GM23248 (cell line): ENCODE results near the gene CORIN. TPM values are rescaled to one million over a fixed set of nuclear protein-coding genes. Genes with fewer than 3 reads are reported as not detected.

Experiments
- DNase-seq: peaks from one replicate; pipeline ENCODE4 v3.0.0-alpha.2; 2015
- H2AFZ ChIP-seq: fragments of 200-600 bp; sonication (generic); 2 replicates; pipeline ENCODE4 v1.6.1; 2016; ENCODE audit warnings: antibody characterized with exemption
- H3F3A ChIP-seq: fragments of 200-600 bp; sonication (generic); 2 replicates; pipeline ENCODE4 v1.6.1; 2016; ENCODE audit warnings: mild to moderate bottlenecking, antibody characterized with exemption, mixed run types; ENCODE audit not compliant: insufficient read depth
- H3K27ac ChIP-seq: fragments of 200-600 bp; sonication (generic); 2 replicates; pipeline ENCODE4 v1.5.1; 2016; ENCODE audit warnings: mild to moderate bottlenecking
- H3K27me3 ChIP-seq: fragments of 200-600 bp; sonication (generic); replicated peaks from 2 replicates; pipeline ENCODE4 v1.6.1; 2016; ENCODE audit warnings: mild to moderate bottlenecking; ENCODE audit not compliant: insufficient read depth
- H3K36me3 ChIP-seq: fragments of 200-600 bp; sonication (generic); 2 replicates; pipeline ENCODE4 v1.6.1; 2016; ENCODE audit warnings: low read depth, mild to moderate bottlenecking
- H3K4me1 ChIP-seq: fragments of 200-600 bp; sonication (generic); 2 replicates; pipeline ENCODE4 v1.6.1; 2016; ENCODE audit warnings: mild to moderate bottlenecking; ENCODE audit not compliant: insufficient read depth
- H3K4me2 ChIP-seq: fragments of 200-600 bp; sonication (generic); one replicate; pipeline ENCODE4 v1.6.1; 2016; ENCODE audit warnings: mild to moderate bottlenecking; ENCODE audit not compliant: unreplicated experiment
- H3K4me3 ChIP-seq: fragments of 200-600 bp; sonication (generic); 2 replicates; pipeline ENCODE4 v1.5.1; 2016; ENCODE audit warnings: mild to moderate bottlenecking
- H3K79me2 ChIP-seq: fragments of 200-600 bp; sonication (generic); 2 replicates; pipeline ENCODE4 v1.6.1; 2016; ENCODE audit warnings: mild to moderate bottlenecking; ENCODE audit not compliant: insufficient read depth
- H3K9ac ChIP-seq: fragments of 200-600 bp; sonication (generic); 2 replicates; pipeline ENCODE4 v1.6.1; 2016; ENCODE audit warnings: mild to moderate bottlenecking
- H3K9me2 ChIP-seq: fragments of 200-600 bp; sonication (generic); 2 replicates; pipeline ENCODE4 v1.6.1; 2016; ENCODE audit warnings: mixed run types, mild to moderate bottlenecking, moderate library complexity; ENCODE audit not compliant: insufficient read depth
- H3K9me3 ChIP-seq: fragments of 200-600 bp; sonication (generic); one replicate; pipeline ENCODE4 v1.6.1; 2017; ENCODE audit warnings: low read depth
- H4K20me1 ChIP-seq: fragments of 200-600 bp; sonication (generic); 2 replicates; pipeline ENCODE4 v1.6.0; 2016; ENCODE audit not compliant: insufficient read depth
- EZH2 ChIP-seq: fragments of 200-600 bp; sonication (generic); IDR thresholded peaks from 2 replicates; pipeline ENCODE4 v1.6.1; 2018; ENCODE audit warnings: antibody characterized with exemption, mild to moderate bottlenecking; ENCODE audit not compliant: insufficient read depth, poor library complexity, severe bottlenecking
- EZH2phosphoT487 ChIP-seq: fragments of 200-600 bp; sonication (generic); IDR thresholded peaks from 2 replicates; pipeline ENCODE4 v1.6.1; 2018; ENCODE audit warnings: antibody characterized with exemption, moderate library complexity, mild to moderate bottlenecking, low read depth; ENCODE audit not compliant: insufficient read depth
- WGBS, 2 experiments: methylation state at CpG; one replicate each; pipeline ENCODE4 v1.1.6; 2015 to 2017; ENCODE audit warnings: low lambda C conversion rate in 2 of 2, low coverage in 1 of 2; ENCODE audit errors: missing lambda C conversion rate in 2 of 2; 5-methylcytosine and 5-hydroxymethylcytosine counted together
- in situ Hi-C: fragments of 300-500 bp; cut with MboI; formaldehyde crosslinking; loops from 2 replicates; pipeline ENCODE4 v1.15.0; 2020
- polyA plus RNA-seq: library from polyadenylated mRNA; unstranded; fragments of >200 nt; fragmentation: Nextera tagmentation; extraction: Ambion mirVana; gene quantifications from 2 replicates; pipeline ENCODE4 v1.2.1, GENCODE V29; 2016
- total RNA-seq: library from RNA; depleted of rRNA; stranded (reverse); fragments of >200 nt; shearing (Covaris generic); gene quantifications from 2 replicates; pipeline ENCODE4 v1.2.3, GENCODE V29; 2014

The CORIN gene
- total and polyA plus RNA-seq, 2 experiments from 2014 or later = 0.70 to 0.86 TPM

DNA sequence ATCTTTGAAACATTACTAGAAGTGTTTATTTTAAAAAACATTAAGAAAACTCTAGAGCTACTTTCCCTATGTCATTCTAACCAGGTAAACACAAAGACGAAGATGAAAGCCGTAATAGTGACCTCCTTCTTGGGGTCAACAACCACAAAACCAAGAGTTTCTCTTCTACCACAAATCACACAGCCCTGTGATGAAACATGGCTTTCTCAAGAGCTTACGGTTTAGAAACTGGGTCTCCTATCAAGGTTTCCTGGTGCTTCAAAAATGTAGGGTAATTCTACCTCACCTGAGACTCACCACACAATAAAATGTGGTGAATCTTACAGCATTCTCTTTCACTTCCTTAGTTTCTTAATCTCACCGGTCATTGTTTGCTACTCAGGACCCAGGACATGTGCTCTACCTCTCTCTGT is 50.9 kb downstream of the CORIN start:
- 78 to 84% methylated on average over 4 of the region's 4 CpGs for WGBS, 2 experiments
- no peak for TF ChIP-seq EZH2phosphoT487
- no peak overlapping the region for H3K27ac ChIP-seq
- no peaks in the 10 kb centered on the region for H3K36me3 ChIP-seq
- H2AFZ ChIP-seq = no peak overlapping the region
- DNase-seq = no peak
- H3K4me2 ChIP-seq = no peak overlapping the region
- H3K4me1 ChIP-seq = no peaks in the 10 kb centered on the region
- H3K79me2 ChIP-seq = no peaks in the 10 kb centered on the region
- no peak overlapping the region for H3K9ac ChIP-seq
- H3K9me2 ChIP-seq = no peaks in the 10 kb centered on the region
- no peaks in the 10 kb centered on the region for H3F3A ChIP-seq
- H3K9me3 ChIP-seq = no peaks in the 10 kb centered on the region
- H3K27me3 ChIP-seq = no peaks in the 10 kb centered on the region
- in situ Hi-C loops = no loop called here
- no peaks in the 10 kb centered on the region for H4K20me1 ChIP-seq
- no peak overlapping the region for H3K4me3 ChIP-seq

DNA sequence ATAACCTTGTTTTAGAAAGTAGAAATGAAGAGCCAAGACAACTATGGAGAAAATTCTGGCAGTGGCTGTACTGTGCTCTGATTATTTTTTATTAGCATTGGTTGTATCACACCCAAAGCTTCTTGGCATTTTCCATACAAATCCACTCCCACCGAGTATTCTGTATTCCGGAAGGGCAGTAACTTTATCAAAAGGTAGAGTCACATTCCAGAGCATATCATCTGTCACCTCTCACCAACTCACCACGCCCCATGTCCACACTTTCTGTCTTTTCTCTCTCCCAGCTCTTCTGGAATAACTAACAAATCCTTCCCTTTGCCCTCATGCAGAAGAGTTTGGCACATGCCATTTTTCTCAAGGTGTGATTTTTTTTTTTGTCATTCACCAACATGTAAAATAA is 52.7 kb downstream of the CORIN start:
- H3K9ac ChIP-seq = no peak overlapping the region
- H2AFZ ChIP-seq = no peak overlapping the region
- H3K9me2 ChIP-seq = no peaks in the 10 kb centered on the region
- H3K27ac ChIP-seq = no peak overlapping the region
- H4K20me1 ChIP-seq = no peaks in the 10 kb centered on the region
- DNase-seq = no peak
- H3K36me3 ChIP-seq = no peaks in the 10 kb centered on the region
- TF ChIP-seq EZH2 (no peak), EZH2phosphoT487 (no peak)
- no peaks in the 10 kb centered on the region for H3K9me3 ChIP-seq
- no peaks in the 10 kb centered on the region for H3F3A ChIP-seq
- no peak overlapping the region for H3K4me2 ChIP-seq
- in situ Hi-C loops = no loop called here
- H3K4me1 ChIP-seq = no peaks in the 10 kb centered on the region
- WGBS, 2 experiments = 25 to 30% methylated on average over 3 of the region's 3 CpGs
- H3K4me3 ChIP-seq = no peak overlapping the region
- H3K79me2 ChIP-seq = no peaks in the 10 kb centered on the region
- no peaks in the 10 kb centered on the region for H3K27me3 ChIP-seq

DNA sequence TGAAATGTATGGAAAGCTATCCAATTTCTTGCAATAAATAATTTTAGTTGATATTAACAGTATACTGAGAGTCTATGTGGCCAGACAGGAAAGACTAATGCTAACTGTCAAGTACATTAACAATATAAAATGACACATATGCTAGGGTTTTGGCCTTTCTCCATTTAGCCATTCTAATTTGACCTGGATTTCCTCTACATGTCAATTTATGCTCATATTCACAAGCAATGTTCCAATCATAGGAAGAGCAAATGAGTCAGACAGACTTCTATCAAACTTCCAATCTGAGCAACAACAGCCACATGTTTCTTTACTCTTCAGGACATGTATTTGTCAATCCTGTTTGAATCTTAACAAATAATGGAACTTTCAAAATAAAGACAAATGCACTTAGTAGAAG is 53.6 kb downstream of the CORIN start:
- H3K4me2 ChIP-seq = no peak overlapping the region
- no peaks in the 10 kb centered on the region for H3K9me3 ChIP-seq
- H3K27ac ChIP-seq = no peak overlapping the region
- no peak overlapping the region for H2AFZ ChIP-seq
- no peaks in the 10 kb centered on the region for H3K27me3 ChIP-seq
- no peaks in the 10 kb centered on the region for H4K20me1 ChIP-seq
- no peaks in the 10 kb centered on the region for H3F3A ChIP-seq
- H3K79me2 ChIP-seq = no peaks in the 10 kb centered on the region
- no peak for DNase-seq
- in situ Hi-C loops = no loop called here
- no peak overlapping the region for H3K9ac ChIP-seq
- no peaks in the 10 kb centered on the region for H3K36me3 ChIP-seq
- no peak for TF ChIP-seq EZH2
- no peak for TF ChIP-seq EZH2phosphoT487
- H3K9me2 ChIP-seq = no peaks in the 10 kb centered on the region
- H3K4me3 ChIP-seq = no peak overlapping the region
- no peaks in the 10 kb centered on the region for H3K4me1 ChIP-seq

- Histone ChIP-seq H3K4me2 (no peak overlapping the region), H2AFZ (no peak overlapping the region), H3K4me1 (no peaks in the 10 kb centered on the region), H3K27ac (no peak overlapping the region), H3F3A (no peaks in the 10 kb centered on the region), H3K36me3 (no peaks in the 10 kb centered on the region), H3K4me3 (no peak overlapping the region), H3K27me3 (no peaks in the 10 kb centered on the region), H3K79me2 (no peaks in the 10 kb centered on the region), H3K9ac (no peak overlapping the region), H3K9me3 (no peaks in the 10 kb centered on the region), H3K9me2 (no peaks in the 10 kb centered on the region), H4K20me1 (no peaks in the 10 kb centered on the region)
- WGBS, 2 experiments = 17 to 30% methylated on average over 2 of the region's 2 CpGs
- in situ Hi-C loops = no loop called here
- no peak for TF ChIP-seq EZH2
- no peak for TF ChIP-seq EZH2phosphoT487
- no peak for DNase-seq
These were observed 61.5 kb downstream of the CORIN start for GRCh38 chr4:47776353-47776752.

DNA sequence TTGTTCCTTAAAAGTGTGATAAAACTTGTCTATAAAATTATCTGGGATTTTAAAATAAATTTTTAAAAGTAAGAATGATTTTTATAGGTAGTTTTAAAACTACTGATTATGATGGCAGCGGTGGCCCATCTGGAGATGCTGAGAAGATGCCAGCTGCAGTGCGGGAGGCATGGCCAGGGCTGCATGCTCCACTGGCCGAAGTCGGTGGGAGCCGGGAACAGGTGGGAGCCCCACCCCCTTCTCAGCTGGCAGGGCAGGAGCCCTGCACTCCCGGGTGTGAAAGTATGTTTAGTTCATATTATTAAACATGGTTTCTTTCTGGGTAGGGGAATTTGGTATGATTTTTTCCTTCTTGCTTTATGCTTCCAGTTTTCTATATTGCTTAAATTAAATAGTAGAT is 63.8 kb downstream of the CORIN start:
- Histone ChIP-seq H3K9me3 (no peaks in the 10 kb centered on the region), H3K36me3 (no peaks in the 10 kb centered on the region), H4K20me1 (no peaks in the 10 kb centered on the region), H3K27ac (no peak overlapping the region), H2AFZ (no peak overlapping the region), H3F3A (no peaks in the 10 kb centered on the region), H3K9ac (no peak overlapping the region), H3K79me2 (no peaks in the 10 kb centered on the region), H3K4me1 (no peaks in the 10 kb centered on the region), H3K4me3 (no peak overlapping the region), H3K4me2 (no peak overlapping the region), H3K27me3 (no peaks in the 10 kb centered on the region), H3K9me2 (no peaks in the 10 kb centered on the region)
- WGBS, 2 experiments = 44 to 47% methylated on average over 6 of the region's 6 CpGs
- in situ Hi-C loops = no loop called here
- no peak for DNase-seq
- TF ChIP-seq EZH2 = no peak
- TF ChIP-seq EZH2phosphoT487 = no peak
